Measurements from ENCODE around the gene GALR3. TPM values are rescaled to one million over a fixed set of nuclear protein-coding genes. Genes with fewer than 3 reads are reported as not detected.

The GALR3 gene
- total and polyA plus RNA-seq, 2 of the 4 experiments (the other 2 are of a cell fraction): not detected

DNA sequence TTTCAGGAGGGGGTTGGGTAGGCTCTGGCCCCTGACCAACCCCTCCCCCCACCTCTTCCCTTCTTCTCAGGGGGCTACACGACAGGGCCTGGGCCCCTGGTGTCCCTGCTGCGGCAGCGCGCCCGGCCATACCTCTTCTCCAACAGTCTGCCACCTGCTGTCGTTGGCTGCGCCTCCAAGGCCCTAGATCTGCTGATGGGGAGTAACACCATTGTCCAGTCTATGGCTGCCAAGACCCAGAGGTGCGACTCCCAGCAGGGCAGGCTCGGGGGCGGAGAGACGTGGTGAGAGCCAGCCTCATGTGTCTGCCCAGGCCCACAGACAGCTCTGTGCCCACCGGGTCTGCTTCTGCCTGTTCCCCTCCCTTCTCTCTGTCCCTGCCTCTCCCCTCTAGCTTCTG, 7.6 kb upstream of the GALR3 start:
- Histone ChIP-seq H4K91ac (ENCODE audit: insufficient read depth, low read depth, low read length) (no peak overlapping the region), H3K27me3 (ENCODE audit: control insufficient read depth, insufficient read depth, low read length) (peaks cover 3% of the 10 kb centered on the region; the same call in 1 of the 2 replicates), H4K5ac (ENCODE audit: low read depth, low read length) (no peak overlapping the region), H3K14ac (replicated peaks; ENCODE audit: low read depth, low read length) (no peak overlapping the region), H2BK120ac (ENCODE audit: low read depth, low read length) (no peak overlapping the region), H3K4me1 (ENCODE audit: control insufficient read depth, insufficient read depth, low read length) (peaks cover 10% of the 10 kb centered on the region), H3K79me1 (ENCODE audit: low read depth in 1 of 2, low read length in 2 of 2) (no peaks in the 10 kb centered on the region; a peak in 1 of 4 replicates), H3K4me3 (ENCODE audit: insufficient read depth, low read depth, low read length) (no peak overlapping the region), H2BK15ac (ENCODE audit: low read depth, low read length) (no peak overlapping the region), H3K9me3 (ENCODE audit: control insufficient read depth, insufficient read depth, low read length) (no peaks in the 10 kb centered on the region), H3K4me2 (ENCODE audit: low read depth, low read length) (no peak overlapping the region), H2AK5ac (ENCODE audit: low read depth, low read length) (no peak overlapping the region), H2BK20ac (ENCODE audit: low read depth, low read length) (no peak overlapping the region), H2AFZ (replicated peaks; ENCODE audit: low read length, poor library complexity) (no peak overlapping the region), H3K4ac (ENCODE audit: low read depth, low read length) (no peak overlapping the region), H3K36me3 (ENCODE audit: control insufficient read depth, insufficient read depth, low read length) (peaks cover 7% of the 10 kb centered on the region; the same call in 1 of the 2 replicates), H3K18ac (ENCODE audit: low read depth, low read length) (no peak overlapping the region), H3K56ac (ENCODE audit: extremely low read depth, insufficient read depth, low read length) (no peak overlapping the region), H4K8ac (ENCODE audit: low read depth in 2 of 2, low read length in 2 of 2) (no peak overlapping the region), H2BK5ac (ENCODE audit: low read depth, low read length, poor library complexity, severe bottlenecking) (no peak overlapping the region), H3K23ac (ENCODE audit: low read depth, low read length) (no peak overlapping the region), H3K9me1 (ENCODE audit: insufficient read depth, low read length) (no peaks in the 10 kb centered on the region), H4K20me1 (ENCODE audit: insufficient read depth, low read length) (no peaks in the 10 kb centered on the region), H3K9ac (ENCODE audit: low read depth, low read length) (no peak overlapping the region), H3K27ac (ENCODE audit: insufficient read depth, low read length) (no peak overlapping the region), H2AK9ac (replicated peaks; ENCODE audit: low read depth, low read length, poor library complexity) (no peak overlapping the region)
- ATAC-seq (ENCODE audit: low read depth) (no peak), DNase-seq (no peak)
- dilution Hi-C loops (cut with HindIII; ENCODE audit: low sequenced_read_pairs, unreplicated experiment): no loop called here
- ChIA-PET CTCF (no interaction called here), POLR2A (ENCODE audit: unreplicated experiment) (interaction anchor here (0.6 kb wide), 1 partner anchor 155 kb away, joined by 3 read pairs; no protein-coding TSS in a partner anchor)
- intact Hi-C loops (cut with micrococcal nuclease): loop anchor here (5.0 kb wide), 1 partner anchor 117 kb away; no protein-coding TSS in a partner anchor
- TF ChIP-seq FOS (IDR thresholded peaks at IDR 0.05; ENCODE audit: low read depth, low read length): no peak
- TF ChIP-seq CEBPB (IDR thresholded peaks at IDR 0.05; ENCODE audit: low read depth, low read length): no peak
- no peak for TF ChIP-seq RCOR1 (IDR thresholded peaks at IDR 0.05; ENCODE audit: insufficient replicate concordance, low read length)
- TF ChIP-seq MXI1 (IDR thresholded peaks at IDR 0.05; ENCODE audit: borderline replicate concordance, low read depth, low read length): no peak
- TF ChIP-seq, protein P1, sequence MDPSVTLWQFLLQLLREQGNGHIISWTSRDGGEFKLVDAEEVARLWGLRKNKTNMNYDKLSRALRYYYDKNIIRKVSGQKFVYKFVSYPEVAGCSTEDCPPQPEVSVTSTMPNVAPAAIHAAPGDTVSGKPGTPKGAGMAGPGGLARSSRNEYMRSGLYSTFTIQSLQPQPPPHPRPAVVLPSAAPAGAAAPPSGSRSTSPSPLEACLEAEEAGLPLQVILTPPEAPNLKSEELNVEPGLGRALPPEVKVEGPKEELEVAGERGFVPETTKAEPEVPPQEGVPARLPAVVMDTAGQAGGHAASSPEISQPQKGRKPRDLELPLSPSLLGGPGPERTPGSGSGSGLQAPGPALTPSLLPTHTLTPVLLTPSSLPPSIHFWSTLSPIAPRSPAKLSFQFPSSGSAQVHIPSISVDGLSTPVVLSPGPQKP (IDR thresholded peaks at IDR 0.05; ENCODE audit: borderline replicate concordance, low read depth, low read length): no peak
- TF ChIP-seq MAZ (IDR thresholded peaks at IDR 0.05; ENCODE audit: borderline replicate concordance, low read depth, low read length): no peak
- no peak for TF ChIP-seq RAD21 (IDR thresholded peaks at IDR 0.05; ENCODE audit: low read length)
- TF ChIP-seq BHLHE40 (IDR thresholded peaks at IDR 0.05; ENCODE audit: low read depth, low read length): no peak
- no peak for TF ChIP-seq POLR2A (IDR thresholded peaks at IDR 0.05; ENCODE audit: low read depth, low read length)
- TF ChIP-seq RFX5 (IDR thresholded peaks at IDR 0.05; ENCODE audit: low read depth, low read length): no peak
- TF ChIP-seq CHD1 (IDR thresholded peaks at IDR 0.05; ENCODE audit: low read depth, low read length): no peak
- no peak for TF ChIP-seq SMC3 (IDR thresholded peaks at IDR 0.05; ENCODE audit: low read depth, low read length)
- TF ChIP-seq, protein P2, sequence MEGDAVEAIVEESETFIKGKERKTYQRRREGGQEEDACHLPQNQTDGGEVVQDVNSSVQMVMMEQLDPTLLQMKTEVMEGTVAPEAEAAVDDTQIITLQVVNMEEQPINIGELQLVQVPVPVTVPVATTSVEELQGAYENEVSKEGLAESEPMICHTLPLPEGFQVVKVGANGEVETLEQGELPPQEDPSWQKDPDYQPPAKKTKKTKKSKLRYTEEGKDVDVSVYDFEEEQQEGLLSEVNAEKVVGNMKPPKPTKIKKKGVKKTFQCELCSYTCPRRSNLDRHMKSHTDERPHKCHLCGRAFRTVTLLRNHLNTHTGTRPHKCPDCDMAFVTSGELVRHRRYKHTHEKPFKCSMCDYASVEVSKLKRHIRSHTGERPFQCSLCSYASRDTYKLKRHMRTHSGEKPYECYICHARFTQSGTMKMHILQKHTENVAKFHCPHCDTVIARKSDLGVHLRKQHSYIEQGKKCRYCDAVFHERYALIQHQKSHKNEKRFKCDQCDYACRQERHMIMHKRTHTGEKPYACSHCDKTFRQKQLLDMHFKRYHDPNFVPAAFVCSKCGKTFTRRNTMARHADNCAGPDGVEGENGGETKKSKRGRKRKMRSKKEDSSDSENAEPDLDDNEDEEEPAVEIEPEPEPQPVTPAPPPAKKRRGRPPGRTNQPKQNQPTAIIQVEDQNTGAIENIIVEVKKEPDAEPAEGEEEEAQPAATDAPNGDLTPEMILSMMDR (conservative IDR thresholded peaks at IDR 0.05; ENCODE audit: low read depth, low read length): no peak
- no peak for TF ChIP-seq MAFK (IDR thresholded peaks at IDR 0.05; ENCODE audit: low read depth, low read length)
- TF ChIP-seq NFE2L2 (IDR thresholded peaks at IDR 0.05; ENCODE audit: low read depth, low read length): no peak
- TF ChIP-seq, protein P3, sequence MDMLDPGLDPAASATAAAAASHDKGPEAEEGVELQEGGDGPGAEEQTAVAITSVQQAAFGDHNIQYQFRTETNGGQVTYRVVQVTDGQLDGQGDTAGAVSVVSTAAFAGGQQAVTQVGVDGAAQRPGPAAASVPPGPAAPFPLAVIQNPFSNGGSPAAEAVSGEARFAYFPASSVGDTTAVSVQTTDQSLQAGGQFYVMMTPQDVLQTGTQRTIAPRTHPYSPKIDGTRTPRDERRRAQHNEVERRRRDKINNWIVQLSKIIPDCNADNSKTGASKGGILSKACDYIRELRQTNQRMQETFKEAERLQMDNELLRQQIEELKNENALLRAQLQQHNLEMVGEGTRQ (IDR thresholded peaks at IDR 0.05; ENCODE audit: low read depth, low read length): no peak
- BruUV-seq (replicated peaks): no TSS peak
- WGBS, 2 experiments (ENCODE audit: extremely low coverage in 2 of 2, insufficient read length in 1 of 2): 85% methylated on average over 4 of the region's 12 CpGs; no CpG with 5 or more reads in 1 of the 2 experiments
- in situ Hi-C loops (cut with MboI; ENCODE audit: low sequenced_read_pairs): loop anchor here (5.0 kb wide), 1 partner anchor 52 kb away; no protein-coding TSS in a partner anchor

All from IMR-90 (cell line).